ENCODE data around the gene PTAR1.

The PTAR1 gene

DNA sequence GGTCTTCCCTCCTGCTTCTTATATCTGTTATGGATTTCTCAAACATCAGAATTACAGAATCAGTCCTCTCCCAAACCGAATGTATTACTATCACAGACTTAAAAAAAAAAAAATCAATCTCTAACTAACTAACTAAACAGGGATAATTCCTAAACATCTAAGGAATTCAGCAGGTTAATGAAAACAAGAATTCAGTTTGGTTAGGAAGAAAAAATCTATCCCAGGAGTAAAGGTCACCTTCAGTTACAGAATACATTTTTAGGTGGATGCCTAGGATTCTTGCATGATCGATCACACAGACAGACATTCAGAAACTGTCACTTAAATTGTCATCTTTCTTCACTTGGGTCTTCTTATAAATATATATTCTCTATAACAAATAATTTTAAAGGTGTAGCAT is 11.5 kb downstream of the PTAR1 start:
- no peak for DNase-seq
- H3K4me1 ChIP-seq (ENCODE audit: control insufficient read depth, insufficient read depth, low read depth, low read length), result peaks cover 3% of the 10 kb centered on the region
- 75% methylated on average over 1 of the region's 2 CpGs for WGBS
- no peak overlapping the region for H3K14ac ChIP-seq (ENCODE audit: low read length in 2 of 2)
- H4K91ac ChIP-seq (ENCODE audit: low read length), result no peak overlapping the region
- peak overlapping the region; percentile 92 for H3K27ac ChIP-seq (ENCODE audit: low read length, poor library complexity, severe bottlenecking)
- H2BK12ac ChIP-seq (ENCODE audit: low read length in 2 of 2), result no peak overlapping the region
- H3K4ac ChIP-seq (ENCODE audit: low read depth in 1 of 2, low read length in 2 of 2), result no peak overlapping the region
- peak overlapping the region; percentile 79 for H2AK5ac ChIP-seq (ENCODE audit: low read length, severe bottlenecking)
- H2BK5ac ChIP-seq (ENCODE audit: low read depth, low read length, poor library complexity, severe bottlenecking), result no peak overlapping the region
- H3K4me3 ChIP-seq (ENCODE audit: insufficient read depth in 1 of 2, low read depth in 1 of 2, low read length in 2 of 2), result no peak overlapping the region
- H2BK120ac ChIP-seq (ENCODE audit: low read depth, low read length), result no peak overlapping the region
- H4K8ac ChIP-seq (ENCODE audit: low read length), result no peak overlapping the region
- H2AFZ ChIP-seq (ENCODE audit: low read depth, low read length), result no peak overlapping the region
- no peak overlapping the region for H2BK15ac ChIP-seq (ENCODE audit: low read depth, poor library complexity, severe bottlenecking)
- peaks cover 3 to 43% of the 10 kb centered on the region in 2 experiments for H3K36me3 ChIP-seq (ENCODE audit: control insufficient read depth in 1 of 2, insufficient read depth in 2 of 2, low read depth in 1 of 2, low read length in 2 of 2)
- H3K18ac ChIP-seq (ENCODE audit: low read depth in 1 of 2, low read length in 2 of 2), result no peak overlapping the region
- H3K27me3 ChIP-seq (ENCODE audit: control insufficient read depth in 1 of 2, insufficient read depth in 1 of 2, low read length in 2 of 2), result no peaks in the 10 kb centered on the region
- H3K9me3 ChIP-seq (ENCODE audit: control insufficient read depth, low read length), result no peaks in the 10 kb centered on the region
- H3K23ac ChIP-seq (ENCODE audit: low read length in 2 of 2), result no peak overlapping the region
- peaks cover 9% of the 10 kb centered on the region for H3K79me1 ChIP-seq (replicated peaks; ENCODE audit: low read length, poor library complexity, severe bottlenecking)
- H3K4me2 ChIP-seq (ENCODE audit: low read length, poor library complexity, severe bottlenecking), result peak overlapping the region; percentile 20
- H3K9ac ChIP-seq (ENCODE audit: low read length), result no peak overlapping the region

DNA sequence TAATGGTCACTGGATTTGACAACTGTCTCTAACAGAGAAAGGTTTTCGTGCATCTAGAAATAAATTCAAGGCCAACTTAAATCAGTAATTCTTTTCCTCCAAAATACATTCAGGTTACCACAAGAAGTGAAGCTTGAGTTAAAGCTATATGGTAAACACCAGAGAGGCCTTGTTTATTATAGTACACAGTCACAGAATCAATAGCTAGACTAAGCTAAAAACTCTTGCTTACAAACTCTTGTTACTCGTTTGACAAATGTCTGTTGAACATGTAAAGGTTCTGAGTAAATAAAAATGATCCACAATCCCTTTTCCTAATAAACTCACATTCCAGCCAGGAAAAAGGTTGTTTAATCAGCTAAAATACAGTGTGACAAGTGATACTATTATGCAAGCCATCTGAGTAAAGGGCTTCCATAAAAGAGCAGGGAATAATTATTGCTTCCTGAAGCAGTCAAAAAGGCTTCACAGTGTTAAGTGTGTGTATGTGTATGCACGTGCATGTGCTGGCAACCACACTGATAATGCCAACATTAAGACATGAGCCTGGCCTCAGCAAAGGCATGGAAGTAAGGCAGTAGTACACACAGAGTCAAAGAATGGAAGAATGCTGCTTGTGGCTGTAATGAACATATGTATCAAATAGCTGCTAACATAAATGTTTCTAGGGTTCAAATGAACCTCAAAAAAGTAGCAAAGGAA is 12.8 kb downstream of the PTAR1 start:
- H2BK5ac ChIP-seq (ENCODE audit: low read depth, low read length, poor library complexity, severe bottlenecking), result peak overlapping the region; percentile 11
- H2AK5ac ChIP-seq (ENCODE audit: low read length, severe bottlenecking), result peak overlapping the region; percentile 95
- peaks cover 9% of the 10 kb centered on the region for H3K79me1 ChIP-seq (replicated peaks; ENCODE audit: low read length, poor library complexity, severe bottlenecking)
- H3K18ac ChIP-seq (ENCODE audit: low read depth in 1 of 2, low read length in 2 of 2), result no peak overlapping the region
- peak overlapping the region; percentile 92 for H3K27ac ChIP-seq (ENCODE audit: low read length, poor library complexity, severe bottlenecking)
- H3K4ac ChIP-seq (ENCODE audit: low read depth in 1 of 2, low read length in 2 of 2), result no peak overlapping the region
- H3K4me3 ChIP-seq (ENCODE audit: insufficient read depth in 1 of 2, low read depth in 1 of 2, low read length in 2 of 2), result no peak overlapping the region
- no peak overlapping the region for H2BK15ac ChIP-seq (ENCODE audit: low read depth, poor library complexity, severe bottlenecking)
- peaks cover 3 to 43% of the 10 kb centered on the region in 2 experiments for H3K36me3 ChIP-seq (ENCODE audit: control insufficient read depth in 1 of 2, insufficient read depth in 2 of 2, low read depth in 1 of 2, low read length in 2 of 2)
- H4K8ac ChIP-seq (ENCODE audit: low read length), result peak overlapping the region; percentile 28
- H2AFZ ChIP-seq (ENCODE audit: low read depth, low read length), result no peak overlapping the region
- peak; percentile 8 for DNase-seq
- H3K4me1 ChIP-seq (ENCODE audit: control insufficient read depth, insufficient read depth, low read depth, low read length), result peaks cover 3% of the 10 kb centered on the region
- no peak overlapping the region for H2BK12ac ChIP-seq (ENCODE audit: low read length in 2 of 2)
- 14% methylated on average over 1 of the region's 3 CpGs for WGBS
- H4K91ac ChIP-seq (ENCODE audit: low read length), result no peak overlapping the region
- H3K9me3 ChIP-seq (ENCODE audit: control insufficient read depth, low read length), result no peaks in the 10 kb centered on the region
- no peak overlapping the region for H3K4me2 ChIP-seq (ENCODE audit: low read length, poor library complexity, severe bottlenecking)
- no peaks in the 10 kb centered on the region for H3K27me3 ChIP-seq (ENCODE audit: control insufficient read depth in 1 of 2, insufficient read depth in 1 of 2, low read length in 2 of 2)
- H2BK120ac ChIP-seq (ENCODE audit: low read depth, low read length), result no peak overlapping the region
- H3K9ac ChIP-seq (ENCODE audit: low read length), result no peak overlapping the region
- H3K23ac ChIP-seq (ENCODE audit: low read length in 2 of 2), result no peak overlapping the region
- H3K14ac ChIP-seq (ENCODE audit: low read length in 2 of 2), result no peak overlapping the region

DNA sequence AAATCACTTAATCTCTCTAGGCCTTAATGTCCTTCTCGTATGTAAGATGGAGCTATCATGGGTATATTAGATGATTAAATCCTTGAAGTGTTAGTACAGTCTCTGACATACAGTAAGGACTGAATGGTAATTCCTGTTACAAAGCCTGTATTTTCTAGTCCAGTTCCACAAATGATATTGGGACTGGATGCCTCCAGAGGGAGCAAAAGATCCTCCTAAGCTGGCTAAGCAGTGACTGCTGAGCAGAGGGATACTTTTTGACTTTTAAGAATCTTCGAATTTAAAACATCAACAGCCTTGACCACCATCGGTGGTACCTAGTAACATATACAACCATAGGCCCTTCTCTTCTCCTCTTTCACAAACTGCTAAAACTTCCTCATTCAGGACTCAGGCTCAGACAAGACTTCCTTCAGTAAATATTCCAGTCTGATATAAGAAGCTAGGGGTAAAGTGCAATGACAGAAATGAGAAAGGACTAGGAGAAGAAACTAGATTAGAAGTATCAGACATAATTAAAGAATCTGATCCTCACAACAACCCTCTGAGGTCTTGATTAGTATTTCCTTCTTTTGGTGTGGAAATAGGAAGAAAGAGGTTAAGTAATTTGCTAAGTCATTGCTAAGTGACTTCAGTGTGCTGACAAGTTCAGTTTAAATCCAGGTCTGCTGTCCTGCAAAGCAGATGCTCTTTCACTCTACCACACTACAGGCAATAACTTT is 13.9 kb downstream of the PTAR1 start:
- Histone ChIP-seq H2AK5ac (ENCODE audit: low read length, severe bottlenecking) (peak overlapping the region; percentile 59), H2BK5ac (ENCODE audit: low read depth, low read length, poor library complexity, severe bottlenecking) (no peak overlapping the region), H3K23ac (ENCODE audit: low read length in 2 of 2) (no peak overlapping the region), H2AFZ (ENCODE audit: low read depth, low read length) (no peak overlapping the region), H4K8ac (ENCODE audit: low read length) (no peak overlapping the region), H4K91ac (ENCODE audit: low read length) (no peak overlapping the region), H3K36me3 (ENCODE audit: control insufficient read depth in 1 of 2, insufficient read depth in 2 of 2, low read depth in 1 of 2, low read length in 2 of 2) (peaks cover 3 to 43% of the 10 kb centered on the region in 2 experiments), H3K27me3 (ENCODE audit: control insufficient read depth in 1 of 2, insufficient read depth in 1 of 2, low read length in 2 of 2) (no peaks in the 10 kb centered on the region), H3K79me1 (replicated peaks; ENCODE audit: low read length, poor library complexity, severe bottlenecking) (peaks cover 10% of the 10 kb centered on the region), H3K9me3 (ENCODE audit: control insufficient read depth, low read length) (no peaks in the 10 kb centered on the region), H3K27ac (ENCODE audit: low read length, poor library complexity, severe bottlenecking) (no peak overlapping the region), H3K4me1 (ENCODE audit: control insufficient read depth, insufficient read depth, low read depth, low read length) (peaks cover 3% of the 10 kb centered on the region), H3K4me2 (ENCODE audit: low read length, poor library complexity, severe bottlenecking) (no peak overlapping the region), H3K14ac (ENCODE audit: low read length in 2 of 2) (no peak overlapping the region), H3K18ac (ENCODE audit: low read depth in 1 of 2, low read length in 2 of 2) (no peak overlapping the region), H3K4me3 (ENCODE audit: insufficient read depth in 1 of 2, low read depth in 1 of 2, low read length in 2 of 2) (no peak overlapping the region), H3K4ac (ENCODE audit: low read depth in 1 of 2, low read length in 2 of 2) (no peak overlapping the region), H2BK120ac (ENCODE audit: low read depth, low read length) (no peak overlapping the region), H2BK15ac (ENCODE audit: low read depth, poor library complexity, severe bottlenecking) (no peak overlapping the region), H2BK12ac (ENCODE audit: low read length in 2 of 2) (no peak overlapping the region), H3K9ac (ENCODE audit: low read length) (peak overlapping the region; percentile 3)
- peak; percentile 58 for DNase-seq
- 90% methylated on average over 3 of the region's 3 CpGs for WGBS

- DNase-seq, result no peak
- H3K27me3 ChIP-seq (ENCODE audit: control insufficient read depth in 1 of 2, insufficient read depth in 1 of 2, low read length in 2 of 2), result no peaks in the 10 kb centered on the region
- H2BK5ac ChIP-seq (ENCODE audit: low read depth, low read length, poor library complexity, severe bottlenecking), result no peak overlapping the region
- WGBS, result 95% methylated on average over 2 of the region's 4 CpGs
- H3K36me3 ChIP-seq (ENCODE audit: control insufficient read depth in 1 of 2, insufficient read depth in 2 of 2, low read depth in 1 of 2, low read length in 2 of 2), result peaks cover 3 to 39% of the 10 kb centered on the region in 2 experiments
- H3K27ac ChIP-seq (ENCODE audit: low read length, poor library complexity, severe bottlenecking), result no peak overlapping the region
- H4K91ac ChIP-seq (ENCODE audit: low read length), result no peak overlapping the region
- H3K18ac ChIP-seq (ENCODE audit: low read depth in 1 of 2, low read length in 2 of 2), result no peak overlapping the region
- no peak overlapping the region for H3K14ac ChIP-seq (ENCODE audit: low read length in 2 of 2)
- H2BK15ac ChIP-seq (ENCODE audit: low read depth, poor library complexity, severe bottlenecking), result no peak overlapping the region
- no peak overlapping the region for H2BK12ac ChIP-seq (ENCODE audit: low read length in 2 of 2)
- H3K4me2 ChIP-seq (ENCODE audit: low read length, poor library complexity, severe bottlenecking), result no peak overlapping the region
- no peak overlapping the region for H2AFZ ChIP-seq (ENCODE audit: low read depth, low read length)
- no peak overlapping the region for H3K4me3 ChIP-seq (ENCODE audit: insufficient read depth in 1 of 2, low read depth in 1 of 2, low read length in 2 of 2)
- no peak overlapping the region for H2AK5ac ChIP-seq (ENCODE audit: low read length, severe bottlenecking)
- H3K79me1 ChIP-seq (replicated peaks; ENCODE audit: low read length, poor library complexity, severe bottlenecking), result peaks cover 9% of the 10 kb centered on the region
- peak overlapping the region; percentile 4 for H4K8ac ChIP-seq (ENCODE audit: low read length)
- H3K9ac ChIP-seq (ENCODE audit: low read length), result peak overlapping the region; percentile 17
- H3K9me3 ChIP-seq (ENCODE audit: control insufficient read depth, low read length), result no peaks in the 10 kb centered on the region
- H2BK120ac ChIP-seq (ENCODE audit: low read depth, low read length), result no peak overlapping the region
- H3K4me1 ChIP-seq (ENCODE audit: control insufficient read depth, insufficient read depth, low read depth, low read length), result peaks cover 3% of the 10 kb centered on the region
- no peak overlapping the region for H3K4ac ChIP-seq (ENCODE audit: low read depth in 1 of 2, low read length in 2 of 2)
- no peak overlapping the region for H3K23ac ChIP-seq (ENCODE audit: low read length in 2 of 2)
These were observed 15.0 kb downstream of the PTAR1 start for GRCh38 chr9:69744688-69745380.
